HepG2 (cell line): ENCODE results near the gene CDK13. TPM values are rescaled to one million over a fixed set of nuclear protein-coding genes. Genes with fewer than 3 reads are reported as not detected.

Experiments
- ARID3A ChIP-seq: IDR thresholded peaks from 2 replicates; pipeline ENCODE4 v1.6.1; 2012; ENCODE audit warnings: low read depth, low read length, improper control_type of control experiment
- ARID5B ChIP-seq: IDR thresholded peaks from 2 replicates; pipeline ENCODE4 v1.4.0; 2020; ENCODE audit warnings: mild to moderate bottlenecking, missing genetic modification reagents
- BCL6 ChIP-seq: IDR thresholded peaks from 2 replicates; pipeline ENCODE4 v1.6.1; 2016; ENCODE audit warnings: missing genetic modification reagents, missing compliant biosample characterization
- CEBPG ChIP-seq: IDR thresholded peaks from 2 replicates; pipeline ENCODE4 v1.6.1; 2016
- CREM ChIP-seq, 2 experiments: sonication (generic) in 1 of 2; formaldehyde crosslinking in 1 of 2; IDR thresholded peaks; 2 replicates each; pipeline versions ENCODE4 v1.4.0 to v1.6.1; 2016 to 2020; ENCODE audit warnings: antibody characterized with exemption in 1 of 2, mild to moderate bottlenecking in 1 of 2, missing genetic modification reagents in 1 of 2
- EP300 ChIP-seq, 3 experiments: sonication (generic) in 1 of 3; formaldehyde crosslinking in 1 of 3; IDR thresholded peaks; 2 replicates each; pipeline versions ENCODE4 v1.5.1 to v1.6.1; 2011 to 2020; ENCODE audit warnings: low read depth in 2 of 3, low read length in 2 of 3, borderline replicate concordance in 1 of 3, improper control_type of control experiment in 1 of 3, mild to moderate bottlenecking in 1 of 3, missing genetic modification reagents in 1 of 3, moderate library complexity in 1 of 3
- FOXA3 ChIP-seq: IDR thresholded peaks from 2 replicates; pipeline ENCODE4 v1.6.1; 2016; ENCODE audit warnings: missing genetic modification reagents, missing compliant biosample characterization
- HNF4A ChIP-seq: sonication (generic); formaldehyde crosslinking; IDR thresholded peaks from 2 replicates; pipeline ENCODE4 v1.4.0; 2020; ENCODE audit warnings: missing genetic modification reagents
- HOXD1 ChIP-seq: sonication (generic); formaldehyde crosslinking; IDR thresholded peaks from 2 replicates; pipeline ENCODE4 v1.5.0; 2020; ENCODE audit warnings: missing genetic modification reagents
- NCOA2 ChIP-seq: sonication (generic); formaldehyde crosslinking; IDR thresholded peaks from 2 replicates; pipeline ENCODE4 v1.8.0; 2022; ENCODE audit warnings: inconsistent platforms
- NFIC ChIP-seq: IDR thresholded peaks from 2 replicates; pipeline ENCODE4 v1.6.1; 2012; ENCODE audit warnings: mild to moderate bottlenecking, low read length, inconsistent platforms
- ONECUT2 ChIP-seq: sonication (generic); formaldehyde crosslinking; IDR thresholded peaks from 2 replicates; pipeline ENCODE4 v1.4.0; 2020; ENCODE audit warnings: missing genetic modification reagents
- SOX5 ChIP-seq: IDR thresholded peaks from 2 replicates; pipeline ENCODE4 v1.6.1; 2016; ENCODE audit warnings: borderline replicate concordance
- SP1 ChIP-seq, 2 experiments: fragments of 450-650 bp in 1 of 2; sonication (generic) in 1 of 2; formaldehyde crosslinking in 1 of 2; IDR thresholded peaks; 2 replicates each; pipeline versions ENCODE4 v1.4.0 to v1.6.1; 2016 to 2020; ENCODE audit warnings: missing genetic modification reagents in 1 of 2
- TCF7L2 ChIP-seq: IDR thresholded peaks from 2 replicates; pipeline ENCODE4 v1.6.1; 2011; ENCODE audit warnings: mild to moderate bottlenecking, low read depth, low read length, moderate library complexity
- ZNF382 ChIP-seq: sonication (generic); formaldehyde crosslinking; IDR thresholded peaks from 2 replicates; pipeline ENCODE4 v1.5.0; 2020; ENCODE audit warnings: missing genetic modification reagents, mild to moderate bottlenecking, borderline replicate concordance
- polyA plus RNA-seq, 8 experiments: library from polyadenylated mRNA; depleted of rRNA in 3 of 8; stranded (reverse) in 7 of 8; unstranded in 1 of 8; fragments of >200 nt; fragmentation: Illumina TruSeq in 4 of 8; extraction: Trizol in 4 of 8; gene quantifications; 2 replicates each; pipeline versions ENCODE4 v1.2.1 to v1.2.3, GENCODE V29; 2011 to 2016; ENCODE audit warnings: low read depth in 4 of 8, missing spikeins in 1 of 8, mixed read lengths in 1 of 8; ENCODE audit not compliant: insufficient read depth in 1 of 8
- total RNA-seq, 5 experiments: library from RNA; depleted of rRNA; stranded (reverse); fragments of >200 nt; fragmentation: Illumina TruSeq; extraction: Trizol; gene quantifications; 2 replicates each; pipeline ENCODE4 v1.2.3, GENCODE V29; 2016; ENCODE audit warnings: low read depth in 1 of 5

Gene CDK13
- total and polyA plus RNA-seq, 2 of the 13 experiments (the other 11 are each of a cell fraction or from before 2014, with no cell fraction given), result 21.0 to 40.9 TPM

GRCh38 chr7:40098810-40099209 is 148.8 kb downstream of the CDK13 start (continued):
- TF ChIP-seq SOX5 (peak; percentile 20; the same call in 1 of the 2 replicates), CREM (IDR thresholded peaks at IDR 0.05) (peak; percentile 42; the same call in 1 of the 2 replicates), CREM (CRISPR knock-in tag; IDR thresholded peaks at IDR 0.05) (no peak), NFIC (peak; percentile 75; the same call in 1 of the 2 replicates), ZNF382 (CRISPR knock-in tag) (no peak), HOXD1 (CRISPR knock-in tag) (no peak), CEBPG (CRISPR knock-in tag) (peak; percentile 38), EP300 (IDR thresholded peaks at IDR 0.05; ENCODE audit: low read depth in 2 of 2, low read length in 2 of 2) (peak in 1 of 2 experiments; percentile 61; a peak in 2 of 4 replicates), EP300 (CRISPR knock-in tag; IDR thresholded peaks at IDR 0.05; ENCODE audit: borderline replicate concordance) (no peak), ARID5B (CRISPR knock-in tag) (peak; percentile 42; the same call in 1 of the 2 replicates), ONECUT2 (CRISPR knock-in tag) (peak; percentile 59), FOXA3 (CRISPR knock-in tag) (peak; percentile 42; the same call in 1 of the 2 replicates), ARID3A (0 out of 2 replicates have a peak, but pooled peaks have one; percentile 33), TCF7L2 (peak; percentile 81), SP1 (IDR thresholded peaks at IDR 0.05) (no peak), SP1 (CRISPR knock-in tag; IDR thresholded peaks at IDR 0.05) (no peak), NCOA2 (CRISPR knock-in tag) (peak; percentile 57), BCL6 (CRISPR knock-in tag) (peak; percentile 60), HNF4A (CRISPR knock-in tag) (0 out of 2 replicates have a peak, but pooled peaks have one; percentile 14)
- TF ChIP-seq, all 625 proteins: peak for 21
